Activated T-cell treated with anti-CD3 and anti-CD28 coated beads for 1 hour (primary cell): Measurements from ENCODE around the gene DSC3.
"Not testable (repeated sequence)": the region's sequence is repeated elsewhere in the genome, so short reads cannot be mapped to it uniquely, and the experiment has no call there.

Source experiments
- DNase-seq: peaks from one replicate; pipeline ENCODE4 v3.0.0-alpha.2; 2020; ENCODE audit warnings: low read depth

The DSC3 gene

DNA sequence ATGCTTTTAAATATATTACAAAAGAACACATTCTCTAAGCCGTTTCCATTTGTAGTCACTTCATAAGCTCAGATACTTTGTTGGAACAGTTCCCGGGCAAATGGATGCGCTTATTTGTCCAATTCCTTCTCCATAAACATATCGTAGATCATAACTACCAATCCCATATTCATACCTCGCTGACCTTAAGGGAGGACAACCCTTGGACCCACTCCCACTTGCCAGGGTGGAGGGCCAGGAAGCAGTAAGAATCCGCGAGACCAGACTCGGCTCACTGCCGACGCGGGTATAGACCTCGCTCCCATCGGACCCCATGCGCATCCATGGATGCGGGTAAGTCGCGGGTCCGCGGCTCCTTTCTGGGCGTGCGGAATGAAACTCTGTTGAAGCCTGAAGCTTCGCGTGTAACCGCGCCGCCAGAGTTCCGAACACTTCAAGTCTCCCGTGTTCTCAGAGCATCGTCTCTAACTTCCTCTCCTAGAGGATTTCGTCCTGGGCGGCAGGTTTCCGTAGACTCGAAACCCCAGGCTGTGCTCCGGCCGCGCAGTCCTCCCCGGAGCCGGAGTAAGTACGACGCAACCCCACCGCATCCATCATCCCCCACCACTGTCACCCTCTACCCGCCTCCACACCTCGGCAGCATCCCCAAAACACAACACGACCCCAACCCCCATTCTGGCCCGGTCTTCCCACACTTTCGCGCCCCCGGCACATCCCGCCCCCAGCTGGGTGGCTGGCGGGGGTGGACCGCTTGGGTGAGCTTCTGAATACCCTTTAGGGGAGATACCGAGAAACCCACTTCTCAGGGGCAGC lies 1.1 kb downstream of the DSC3 start:
- no peak for DNase-seq

DNA sequence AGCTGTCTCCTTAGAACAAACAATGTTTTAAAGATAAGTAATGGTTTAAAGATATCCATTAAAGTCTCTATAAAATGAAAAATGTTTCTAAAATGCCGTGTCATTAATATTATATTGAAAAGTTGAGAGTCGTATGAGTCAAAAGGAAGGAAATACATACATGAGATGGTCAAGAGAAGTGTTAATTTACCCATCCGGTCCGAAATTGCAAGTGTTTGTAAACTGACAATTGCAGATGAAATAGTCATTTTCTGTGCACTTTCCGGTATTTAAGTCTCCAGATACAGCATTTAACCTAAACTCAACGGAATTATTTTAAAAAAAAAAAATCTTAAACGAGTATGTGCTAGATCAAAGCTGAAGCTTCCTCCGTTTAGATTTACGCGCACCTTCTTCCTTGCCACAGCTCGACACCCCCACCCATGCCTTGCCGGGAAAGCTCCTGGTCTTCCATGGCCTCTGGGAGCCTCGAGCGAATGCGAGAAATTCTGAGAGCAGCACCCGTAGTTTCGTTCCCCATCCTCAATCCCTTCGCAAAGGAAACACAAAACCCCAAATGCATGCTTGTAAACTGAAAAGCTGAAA lies 1.8 kb downstream of the DSC3 start:
- DNase-seq, result no peak

DNA sequence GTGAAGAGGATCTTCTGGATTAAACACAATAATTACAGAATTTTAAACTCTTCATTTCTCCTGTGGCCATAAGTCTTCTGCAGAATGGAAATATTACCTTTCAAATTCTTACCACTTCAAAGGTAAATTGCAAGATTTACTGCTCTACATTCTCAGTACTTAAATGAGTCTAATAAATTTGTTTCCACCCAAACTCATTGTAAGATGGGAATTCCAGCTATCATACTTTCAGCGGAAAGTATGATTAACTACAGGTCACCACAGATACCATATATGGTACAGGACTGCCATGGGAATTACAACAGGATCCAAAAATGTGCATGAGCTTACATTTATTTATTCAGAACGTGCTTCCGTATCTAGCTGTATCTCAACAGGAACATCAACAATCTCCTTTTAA lies 3.1 kb downstream of the DSC3 start:
- DNase-seq, result no peak

DNA sequence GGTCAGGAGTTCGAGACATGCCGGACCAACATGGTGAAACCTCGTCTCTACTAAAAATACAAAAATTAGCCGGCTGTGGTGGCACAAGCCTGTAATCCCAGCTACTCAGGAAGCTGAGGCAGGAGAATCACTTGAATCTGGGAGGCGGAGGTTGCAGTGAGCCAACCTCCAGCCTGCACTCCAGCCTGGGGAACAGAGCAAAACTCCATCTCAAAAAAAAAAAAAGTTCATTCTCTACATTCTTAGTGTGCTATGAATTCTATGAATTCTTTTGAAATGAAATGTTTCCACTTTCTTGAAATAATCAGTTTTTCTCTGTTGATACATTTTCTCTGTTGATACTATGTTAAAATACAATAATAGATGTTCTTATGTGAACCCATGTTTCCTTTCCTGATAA lies 4.9 kb downstream of the DSC3 start:
- not testable (repeated sequence) for DNase-seq

DNA sequence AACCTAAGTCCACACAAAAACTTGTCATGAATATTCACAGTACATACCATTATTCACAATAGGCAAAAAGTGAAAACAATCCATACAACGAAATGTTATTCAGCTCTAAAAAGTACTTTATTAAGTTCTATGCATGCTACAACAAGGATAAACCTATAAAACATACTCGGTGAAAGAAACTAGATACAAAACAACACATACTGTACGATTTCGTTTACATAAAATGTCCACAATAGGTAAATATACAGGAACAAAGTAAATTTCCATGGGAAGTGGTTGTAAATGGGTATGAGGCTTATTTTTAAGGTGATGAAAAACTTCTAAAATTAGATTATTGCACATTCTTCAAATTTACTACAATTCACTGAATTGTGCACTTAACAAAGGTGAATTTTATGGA lies 8.0 kb downstream of the DSC3 start:
- no peak for DNase-seq

DNA sequence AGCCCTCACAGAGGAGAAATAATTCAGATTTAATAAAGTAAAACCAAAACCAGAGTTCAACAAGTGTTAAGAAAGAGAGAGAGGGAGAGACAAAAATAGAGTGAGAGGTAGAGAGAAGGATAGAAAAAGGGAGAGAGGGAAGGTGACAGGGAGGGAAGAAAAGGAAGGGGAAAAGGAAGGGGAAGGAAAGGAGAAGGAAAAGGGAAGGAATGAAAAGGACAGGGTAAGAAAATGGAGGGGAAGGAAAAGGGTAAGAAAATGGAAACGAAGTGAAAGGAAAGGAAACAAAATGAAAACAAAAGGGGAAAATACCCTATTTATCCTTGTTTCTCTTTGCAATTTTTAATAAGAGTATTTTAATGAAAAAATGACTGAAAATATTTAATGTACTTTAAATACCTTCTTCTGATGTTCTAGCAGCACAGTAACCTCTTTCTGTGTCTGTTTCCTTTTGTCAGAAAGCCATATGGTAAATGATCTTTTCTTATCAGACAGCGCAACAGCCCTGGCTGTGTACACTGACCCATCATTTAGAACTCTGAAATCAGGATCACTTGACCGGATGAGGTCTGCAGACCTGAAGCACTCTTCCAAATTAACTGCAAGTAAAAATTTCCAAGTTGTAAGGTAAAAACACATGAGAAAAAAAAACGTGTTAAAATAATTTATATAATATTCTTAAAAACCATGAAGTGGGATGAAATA lies 11.8 kb downstream of the DSC3 start:
- DNase-seq, result no peak

DNA sequence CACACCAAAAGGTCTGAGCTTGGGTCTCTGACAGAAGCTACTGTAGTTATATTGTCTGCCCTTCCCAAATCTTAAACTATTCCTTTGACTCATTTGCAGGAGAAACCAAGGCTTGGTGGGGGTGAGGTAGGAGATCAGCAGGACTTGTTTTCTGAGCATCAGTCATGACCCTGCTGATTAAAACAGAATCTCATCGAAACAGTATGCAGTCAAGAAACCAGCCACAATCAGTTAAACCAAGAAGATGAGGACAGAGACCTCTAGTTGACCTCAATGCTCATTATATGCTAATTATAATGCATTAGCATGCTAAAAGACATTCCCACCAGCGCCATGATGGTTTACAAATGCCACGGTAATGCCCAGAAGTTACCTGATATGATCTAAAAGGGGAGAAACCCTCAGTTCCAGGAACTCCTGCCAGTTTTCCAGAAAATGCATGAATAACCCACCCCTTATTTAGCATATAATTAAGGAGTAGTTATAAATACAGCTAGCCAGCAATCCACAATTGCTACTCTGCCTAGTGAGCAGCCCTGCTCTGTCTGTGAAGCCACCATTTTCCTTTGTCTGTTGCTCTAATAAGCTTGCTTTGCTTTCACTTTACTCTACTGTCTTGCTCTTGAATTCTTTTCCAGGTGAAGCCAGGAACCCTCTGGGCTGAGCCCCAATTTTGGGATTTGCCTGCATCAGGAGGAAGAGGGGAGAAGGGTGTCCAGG lies 26.7 kb downstream of the DSC3 start:
- DNase-seq, result no peak

DNA sequence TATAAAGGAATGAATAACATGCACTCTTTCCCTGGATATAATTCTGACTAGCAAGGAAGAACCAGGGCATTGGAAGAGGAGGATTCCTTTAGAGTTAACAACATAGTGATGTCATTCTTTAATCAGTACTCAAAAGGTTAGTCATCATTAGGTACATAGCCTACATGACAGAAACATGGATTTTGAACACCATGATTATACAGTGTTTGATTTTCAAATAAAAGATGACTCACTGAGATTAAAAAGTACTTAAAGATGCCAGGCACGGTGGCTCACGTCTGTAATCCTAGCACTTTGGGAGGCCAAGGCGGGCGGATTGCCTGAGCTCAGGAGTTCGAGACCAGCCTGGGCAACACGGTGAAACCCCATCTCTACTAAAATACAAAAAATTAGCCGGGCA lies 31.1 kb downstream of the DSC3 start:
- DNase-seq, result not testable (repeated sequence)

DNA sequence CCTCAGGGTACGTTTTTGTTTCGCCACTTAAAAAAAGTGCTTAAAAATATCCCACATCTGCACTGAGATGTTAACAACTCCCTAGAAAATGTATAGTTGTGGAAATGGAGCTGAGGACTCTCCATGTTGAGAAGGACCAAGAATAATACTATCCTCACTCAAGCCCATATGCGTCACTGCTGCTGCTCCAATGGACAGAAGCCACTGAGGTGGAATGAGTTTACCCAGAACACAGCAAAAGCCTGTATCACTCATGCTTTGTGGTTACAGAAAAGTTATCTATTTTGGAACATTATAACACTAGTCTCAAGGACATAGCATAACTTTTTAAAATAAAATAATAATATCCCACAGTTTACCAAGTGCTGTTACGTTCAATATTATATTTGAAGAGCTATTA lies 31.9 kb downstream of the DSC3 start:
- DNase-seq, result no peak

DNA sequence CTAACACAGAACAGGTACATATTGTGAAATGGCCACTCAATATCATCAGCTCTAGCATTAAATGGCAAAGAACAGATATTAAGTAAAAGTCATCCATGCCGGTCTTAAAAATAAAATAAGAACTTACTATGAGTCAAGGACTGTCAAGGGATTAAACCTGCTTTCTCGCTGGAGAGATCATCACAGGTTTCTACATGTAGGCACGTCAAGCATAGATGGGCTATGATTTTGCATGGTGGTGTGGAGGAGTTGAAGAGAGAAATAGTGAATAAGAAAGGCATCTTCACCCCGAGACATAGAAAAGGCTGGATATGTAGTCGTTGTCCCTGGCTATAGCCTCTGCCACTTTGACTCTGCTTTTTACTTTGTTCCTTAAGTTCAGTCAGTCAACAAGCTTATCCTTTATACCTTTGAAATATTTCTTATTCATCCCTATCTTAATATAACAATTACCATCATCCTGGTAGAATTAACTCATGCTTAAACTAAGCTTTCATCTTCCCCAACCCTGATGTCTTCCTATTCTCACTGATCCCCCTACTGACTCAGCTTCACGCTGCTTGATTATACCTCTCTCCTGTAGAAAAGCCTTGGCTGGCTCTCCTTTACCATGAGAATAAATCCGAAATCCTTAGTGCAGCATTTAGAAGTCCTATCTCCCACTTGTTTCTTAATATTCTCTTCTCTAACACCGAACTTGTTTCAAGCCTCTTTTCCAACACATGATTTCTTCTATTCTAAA lies 42.5 kb downstream of the DSC3 start:
- DNase-seq, result no peak

DNA sequence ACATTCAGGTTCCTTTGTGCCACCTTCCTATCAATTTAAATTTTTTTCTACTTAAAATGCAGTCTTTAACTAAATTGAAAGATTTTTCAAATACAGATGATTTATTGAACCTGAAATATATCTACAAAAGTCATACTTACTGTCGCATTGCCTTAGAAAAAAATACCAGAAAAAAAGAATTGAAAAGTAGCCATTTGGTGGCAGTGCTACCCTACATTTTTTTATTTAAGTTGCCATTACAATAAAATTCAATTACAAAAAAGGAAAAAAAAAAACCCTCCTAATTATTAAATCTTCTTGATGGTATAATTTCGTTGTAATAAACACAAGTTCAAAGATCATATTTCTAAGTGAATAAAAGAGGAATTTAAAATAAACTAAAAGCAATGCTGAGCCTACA lies 43.4 kb downstream of the DSC3 start:
- DNase-seq, result no peak

DNA sequence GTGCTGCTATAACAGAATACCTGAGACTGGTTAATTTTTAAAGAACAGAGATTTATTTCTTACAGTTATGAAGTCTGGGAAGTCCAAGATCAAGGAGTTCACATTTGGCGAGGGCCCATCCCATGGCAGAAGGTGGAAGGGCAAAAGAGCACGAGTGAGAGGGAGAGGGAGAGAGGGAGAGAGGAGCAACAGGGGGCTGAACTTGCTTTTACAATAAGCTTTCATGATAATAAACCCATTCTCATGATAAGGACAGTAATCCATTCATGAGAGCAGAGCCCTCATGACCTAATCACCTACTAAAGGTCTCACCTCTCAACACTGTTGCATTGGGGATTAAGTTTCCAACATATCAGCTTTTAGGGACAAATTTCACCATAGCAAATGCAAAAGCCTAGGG lies 45.3 kb downstream of the DSC3 start:
- DNase-seq, result no peak

DNA sequence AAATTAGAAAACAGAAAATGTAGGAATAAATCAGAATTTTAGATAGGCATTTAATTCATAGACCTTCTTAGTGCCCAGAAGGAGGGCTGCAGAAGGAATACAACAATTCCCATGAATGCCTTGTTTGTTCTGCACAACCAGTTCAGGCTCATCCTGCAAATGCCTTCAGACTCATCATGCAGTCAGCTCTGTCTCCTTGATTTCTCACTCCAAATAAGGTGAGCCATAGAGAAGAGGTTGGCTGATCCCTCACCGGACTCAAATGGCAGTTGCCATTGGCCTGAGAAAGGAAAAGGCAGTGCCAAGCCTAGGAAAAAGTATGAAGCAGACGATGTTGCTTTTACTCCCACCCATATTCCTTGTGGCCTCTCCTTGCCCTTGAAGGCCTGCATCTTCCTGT lies 50.3 kb downstream of the DSC3 start:
- no peak for DNase-seq

DNA sequence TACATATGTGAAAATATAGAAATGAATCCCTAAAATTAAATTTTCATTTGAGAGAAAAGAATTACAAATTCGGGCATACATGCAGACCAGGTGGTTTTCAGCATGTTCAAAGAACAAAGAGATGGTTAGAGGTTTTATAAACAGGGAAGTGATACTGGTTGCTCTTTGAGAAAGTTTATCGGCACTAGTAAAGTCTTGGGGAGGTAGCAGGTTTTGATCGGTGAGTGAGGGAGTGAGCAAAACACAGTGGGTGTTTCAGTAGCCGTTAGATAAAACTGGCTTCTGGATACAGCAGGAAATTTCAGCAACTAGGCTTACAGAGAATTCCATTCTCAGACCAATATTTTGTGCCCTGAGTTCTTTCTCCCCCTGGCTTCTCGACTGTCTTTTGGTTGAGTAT lies 51.1 kb downstream of the DSC3 start:
- DNase-seq, result no peak

DNA sequence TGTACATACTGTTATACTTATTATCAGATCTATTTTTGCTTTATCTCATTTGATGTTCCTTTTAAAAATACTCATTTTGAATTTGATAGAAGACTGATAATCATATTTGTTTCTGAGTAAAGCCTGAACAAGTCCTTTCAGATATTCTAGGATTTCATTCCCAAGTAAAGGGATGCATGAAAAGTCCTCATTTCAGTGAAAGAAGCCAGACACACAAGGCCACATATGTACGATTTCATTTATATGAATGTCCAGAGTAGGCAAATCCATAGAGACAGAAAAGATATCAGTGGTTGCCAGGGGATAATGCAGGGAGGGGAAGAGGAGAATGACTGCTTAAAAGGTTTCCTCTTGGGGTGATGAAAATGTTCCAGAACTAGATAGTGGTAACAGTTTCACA lies 53.4 kb downstream of the DSC3 start:
- DNase-seq, result no peak

DNA sequence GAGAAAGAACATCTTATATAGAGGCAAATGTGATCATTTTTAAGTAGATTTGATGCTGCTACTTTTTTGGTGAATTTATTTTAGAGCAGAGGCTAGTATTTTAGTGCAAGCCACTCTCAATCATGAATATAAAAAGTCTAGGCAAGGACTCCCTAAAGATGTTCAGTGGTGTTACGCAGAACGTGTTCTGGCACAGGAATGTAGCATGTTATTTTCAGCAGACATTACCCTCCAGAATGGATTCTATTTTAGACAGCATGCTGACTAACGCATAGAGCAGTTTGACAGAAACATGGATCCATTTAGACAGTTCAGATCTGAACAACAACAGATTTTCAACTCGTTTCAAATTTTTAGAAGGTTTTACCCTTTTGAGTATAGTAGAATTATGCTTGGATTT lies 54.1 kb downstream of the DSC3 start:
- no peak for DNase-seq

DNA sequence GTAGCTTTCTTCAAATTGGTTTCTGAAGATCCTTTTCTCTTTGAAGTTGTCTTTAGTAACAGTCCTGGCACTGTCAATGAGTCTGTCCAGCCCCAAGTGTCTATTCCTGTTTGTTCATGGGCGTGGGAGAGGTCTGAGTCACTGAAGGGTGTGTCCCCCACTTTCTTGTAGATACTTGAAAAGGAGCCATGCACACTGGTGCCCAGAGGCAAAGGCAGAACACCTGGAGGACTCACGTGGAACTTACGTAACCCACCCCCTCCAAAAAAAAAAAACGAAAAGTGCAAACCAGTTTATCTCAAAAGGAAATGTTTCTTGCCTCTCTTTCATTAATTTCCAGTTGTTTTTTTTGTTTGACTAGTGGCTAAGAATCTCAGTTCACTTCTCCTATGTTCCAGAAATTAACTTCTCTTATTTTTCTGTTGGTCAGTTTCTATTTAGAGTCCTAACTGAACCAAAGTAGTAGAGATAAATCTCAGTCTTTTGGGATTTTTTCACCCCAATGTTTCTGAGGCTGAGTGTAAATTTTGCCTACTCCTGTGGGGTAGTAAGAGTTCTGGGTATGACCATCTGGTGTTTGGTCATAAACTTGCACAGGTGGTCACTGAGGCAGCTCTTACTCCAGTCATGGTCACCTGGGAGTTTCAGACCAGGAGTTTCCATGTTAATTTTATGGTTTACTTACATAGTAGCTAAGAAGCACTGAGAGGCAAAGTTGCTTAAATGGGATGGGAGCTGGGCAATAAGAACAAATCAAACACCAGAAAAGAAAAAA lies 54.9 kb downstream of the DSC3 start:
- DNase-seq, result no peak

DNA sequence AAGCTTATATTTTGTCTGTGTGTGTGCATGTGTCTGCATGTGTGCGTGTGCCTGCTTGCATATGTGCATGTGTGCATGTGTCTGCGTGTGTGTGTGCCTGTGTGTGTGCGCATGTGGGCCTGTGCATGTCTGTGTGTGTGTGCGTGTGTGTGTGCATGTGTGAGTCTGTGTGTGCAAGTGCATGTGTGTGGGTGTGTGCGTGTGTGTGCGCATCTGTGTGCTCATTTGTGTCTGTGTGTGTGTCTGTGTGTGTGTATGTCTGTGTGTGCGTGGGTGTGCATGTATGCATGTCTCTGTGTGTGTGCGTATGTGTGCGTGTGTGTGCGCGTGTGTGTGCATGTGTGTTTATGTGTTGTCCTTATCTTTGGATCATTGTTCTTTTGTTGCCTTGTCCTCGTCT lies 56.8 kb downstream of the DSC3 start:
- DNase-seq, result no peak

DNA sequence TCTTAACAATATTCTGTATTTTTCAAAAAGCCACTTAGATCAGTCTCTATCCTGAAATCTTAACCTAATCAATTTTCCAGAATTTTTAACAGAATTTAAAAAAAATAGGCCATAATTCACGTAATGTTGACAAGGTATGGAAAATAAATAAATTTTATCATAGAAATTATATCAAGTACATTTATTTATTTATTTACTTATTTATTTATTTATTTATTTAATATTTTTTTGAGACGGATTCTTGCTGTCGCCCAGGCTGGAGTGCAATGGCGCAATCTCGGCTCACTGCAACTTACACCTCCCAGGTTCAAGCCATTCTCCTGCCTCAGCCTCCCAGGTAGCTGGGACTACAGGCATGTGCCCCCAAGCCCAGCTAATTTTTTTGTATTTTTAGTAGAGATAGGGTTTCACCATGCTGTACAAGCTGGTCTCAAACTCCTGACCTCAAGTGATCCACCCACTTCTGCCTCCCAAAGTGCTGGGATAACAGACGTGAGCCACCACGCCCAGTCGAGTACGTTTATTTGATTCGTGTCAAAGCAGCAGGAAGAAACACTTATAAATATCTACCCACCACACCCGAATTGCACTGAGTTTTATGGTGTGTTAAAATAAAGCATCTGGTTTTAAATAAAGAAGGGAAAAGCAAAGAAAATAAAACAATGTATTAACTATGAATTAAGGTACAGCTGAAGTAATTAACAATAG lies 60.1 kb downstream of the DSC3 start:
- no peak for DNase-seq

DNA sequence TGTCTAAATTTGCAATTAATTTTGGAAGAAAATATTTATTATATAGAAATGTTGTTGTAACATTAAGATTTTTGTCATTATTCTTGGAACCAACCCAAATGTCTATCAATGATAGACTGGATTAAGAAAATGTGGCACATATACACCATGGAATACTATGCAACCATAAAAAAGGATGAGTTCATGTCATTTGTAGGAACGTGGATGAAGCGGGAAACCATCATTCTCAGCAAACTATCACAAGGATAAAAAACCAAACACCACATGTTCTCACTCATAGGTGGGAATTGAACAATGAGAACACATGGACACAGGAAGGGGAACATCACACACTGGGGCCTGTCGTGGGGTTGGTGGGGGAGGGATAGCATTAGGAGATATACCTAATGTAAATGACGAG lies 64.5 kb downstream of the DSC3 start:
- DNase-seq, result not testable (repeated sequence)
